Islet precursor cell (in vitro differentiated cells): ENCODE data around the gene HIGD2A.

ENCODE experiments used
- DNase-seq: peaks from one replicate; pipeline ENCODE4 v3.0.0-alpha.2; 2018

Gene HIGD2A

DNA sequence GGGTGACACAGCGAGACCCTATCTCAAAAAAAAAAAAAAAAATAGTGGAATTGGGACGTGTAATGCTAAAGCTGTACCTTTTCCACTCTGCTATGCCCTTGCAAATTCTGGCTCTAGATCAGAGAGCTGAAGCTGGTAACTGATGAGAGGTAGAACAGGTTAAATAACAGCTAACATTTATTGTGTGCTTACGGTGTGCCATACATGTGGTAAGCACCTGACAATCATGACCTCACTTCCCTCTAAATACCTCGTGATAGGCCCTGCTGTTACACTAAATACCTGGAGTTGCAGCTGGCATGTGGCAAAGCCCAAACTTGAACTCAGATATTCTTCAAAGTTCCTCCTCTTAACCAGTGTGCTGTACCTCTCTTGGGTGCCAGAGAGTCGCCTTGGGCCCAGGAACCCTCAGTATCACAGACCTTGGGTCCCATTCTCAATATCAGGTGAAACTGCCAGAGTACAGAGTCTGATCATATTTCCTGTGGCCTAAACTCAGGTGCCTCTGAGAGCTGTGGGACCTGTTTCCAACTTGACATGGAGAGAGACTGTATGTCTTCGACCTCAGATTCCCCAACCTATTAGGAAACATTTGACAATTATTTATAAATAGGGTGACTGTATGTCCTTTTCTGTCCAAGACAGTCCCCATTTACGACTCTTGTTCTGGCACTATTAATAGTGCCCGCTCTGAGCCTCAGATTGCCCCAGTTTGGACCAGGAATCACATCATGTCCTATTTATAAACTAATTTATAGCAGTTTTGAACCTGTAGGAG lies 18.4 kb upstream of the HIGD2A start:
- DNase-seq, result no peak

DNA sequence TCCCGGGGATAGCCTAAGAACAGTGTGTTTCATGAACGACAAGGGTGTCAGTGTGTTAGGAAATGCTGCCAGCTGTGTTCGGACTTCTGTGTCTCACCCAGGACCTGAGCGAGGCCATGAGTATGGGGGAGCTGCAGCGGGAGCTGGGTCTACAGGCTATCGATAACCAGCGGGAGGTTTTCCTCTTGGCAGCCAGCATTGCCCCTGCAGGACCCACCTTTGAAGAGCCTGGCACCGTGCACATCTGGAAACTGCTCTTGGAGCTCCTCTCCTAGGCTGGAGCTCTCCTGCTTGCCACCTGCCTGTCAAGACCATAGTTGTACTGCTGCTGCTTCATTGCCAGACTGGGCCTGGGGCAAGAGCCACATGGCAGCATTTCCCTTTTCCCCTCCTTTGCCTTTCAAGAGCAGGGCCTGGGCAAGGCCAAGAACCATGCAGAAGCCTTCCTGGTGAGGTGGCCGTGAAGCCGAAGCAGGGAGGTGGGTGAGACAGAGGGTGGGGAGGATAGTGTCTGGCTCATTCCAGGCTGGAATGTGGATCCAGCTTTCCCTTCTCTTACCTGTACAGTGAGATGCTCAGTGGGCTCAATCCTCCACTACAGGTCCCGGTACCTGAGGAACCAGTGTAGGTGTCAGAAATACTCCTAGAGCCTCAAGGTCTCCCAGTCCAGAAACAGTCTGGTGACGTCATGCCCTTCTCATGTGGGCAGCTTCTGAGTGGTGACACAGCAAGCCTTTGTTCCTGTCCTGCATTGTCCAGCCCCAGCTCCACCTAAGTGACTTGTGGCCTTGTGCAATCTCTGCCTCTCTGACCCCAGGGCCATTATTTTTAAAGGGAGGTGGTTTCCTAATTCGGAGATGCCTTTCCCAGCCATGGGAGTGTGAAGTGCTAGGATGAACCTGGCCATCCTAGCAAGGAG lies 16.7 kb upstream of the HIGD2A start:
- peak; percentile 85 for DNase-seq

DNA sequence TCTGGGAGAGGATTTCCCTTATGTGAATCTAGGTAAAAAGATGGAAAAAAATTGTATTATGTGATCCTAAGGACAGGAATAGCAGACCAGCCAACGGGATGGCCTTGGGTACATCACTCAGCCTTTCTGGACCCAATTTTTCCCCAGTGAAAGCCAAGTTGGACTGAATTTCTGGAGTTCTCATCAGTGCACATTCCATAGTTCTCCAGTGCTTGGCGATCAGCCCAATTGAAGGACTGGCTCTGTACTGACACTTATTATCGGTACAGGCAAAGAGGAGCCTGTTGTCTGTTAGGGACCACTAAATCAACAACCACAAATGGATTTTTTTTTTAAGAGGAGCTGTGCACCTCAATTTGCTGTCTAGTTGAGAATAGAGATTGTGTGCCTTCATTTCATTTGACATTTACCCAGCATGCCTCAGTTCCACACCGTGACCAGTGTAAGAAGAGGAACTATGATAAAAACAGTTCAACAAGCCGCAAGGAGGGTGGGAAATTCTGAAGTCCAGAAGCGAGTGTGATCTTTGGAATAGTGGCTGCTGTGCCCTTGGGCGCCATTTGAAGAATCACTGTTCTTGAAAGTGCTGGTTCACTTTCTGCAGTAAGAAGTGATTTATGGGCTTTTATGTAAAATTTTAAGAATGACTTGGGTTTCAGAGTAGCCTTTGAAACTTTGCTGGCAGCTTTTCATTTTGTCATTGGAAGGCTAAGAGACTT lies 15.3 kb upstream of the HIGD2A start:
- no peak for DNase-seq

DNA sequence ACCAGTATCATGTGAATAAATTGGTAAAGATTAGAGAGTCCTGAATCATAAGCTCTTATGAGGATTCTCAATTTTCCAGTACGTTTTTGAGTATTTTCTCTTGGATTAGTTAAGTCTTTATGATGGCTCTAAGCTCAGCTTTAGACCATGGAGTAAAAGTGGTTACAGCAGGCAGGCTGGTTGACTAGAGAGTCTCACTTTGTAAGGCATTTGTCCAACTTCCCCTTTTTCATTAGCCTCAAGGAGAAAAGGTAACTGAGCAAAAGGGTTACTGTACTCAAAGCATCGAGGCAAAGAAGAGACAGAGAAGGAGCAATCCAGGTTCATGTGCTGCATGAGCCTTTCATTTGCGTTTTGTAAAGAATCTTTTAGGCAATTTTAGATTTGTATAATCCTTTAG lies 8.7 kb upstream of the HIGD2A start:
- DNase-seq, result no peak

DNA sequence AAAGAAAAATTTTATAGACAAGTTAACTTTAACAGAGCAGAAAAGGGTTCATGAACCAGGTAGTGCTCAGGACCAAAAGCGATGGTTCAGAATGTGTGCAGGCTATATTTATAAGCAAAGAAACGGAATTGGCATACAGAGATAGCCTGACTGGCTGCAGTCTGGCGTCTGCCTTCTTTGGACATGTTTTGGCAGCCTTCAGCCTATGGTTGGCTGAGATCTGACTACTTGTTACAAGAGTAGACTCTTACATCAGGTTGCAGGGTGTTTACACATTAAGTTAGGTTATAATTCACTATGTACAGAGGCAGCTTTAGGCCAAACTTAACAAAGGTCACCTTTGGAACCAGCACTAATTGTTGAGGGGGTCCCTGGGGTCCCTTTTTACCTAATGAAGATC lies 7.1 kb upstream of the HIGD2A start:
- no peak for DNase-seq

DNA sequence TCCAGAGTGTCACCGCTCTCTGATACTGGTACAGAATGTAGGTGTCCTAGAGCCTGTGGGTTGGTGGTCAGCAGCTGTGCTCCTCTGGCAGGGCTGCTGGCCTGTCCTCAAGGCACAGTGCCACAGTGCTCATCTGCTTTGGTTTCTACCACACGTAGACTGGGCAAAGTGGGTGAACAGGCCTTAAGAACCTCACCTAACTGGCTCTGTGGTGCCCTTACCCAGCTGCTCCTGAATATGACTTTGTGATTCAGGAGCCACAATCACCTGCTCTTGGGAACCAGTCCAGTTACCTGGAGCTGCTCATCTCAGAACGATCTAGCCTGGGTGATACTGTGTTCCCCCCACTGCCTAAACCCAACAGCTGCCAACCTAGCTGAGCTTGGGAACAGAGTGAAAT lies 6.6 kb upstream of the HIGD2A start:
- no peak for DNase-seq

DNA sequence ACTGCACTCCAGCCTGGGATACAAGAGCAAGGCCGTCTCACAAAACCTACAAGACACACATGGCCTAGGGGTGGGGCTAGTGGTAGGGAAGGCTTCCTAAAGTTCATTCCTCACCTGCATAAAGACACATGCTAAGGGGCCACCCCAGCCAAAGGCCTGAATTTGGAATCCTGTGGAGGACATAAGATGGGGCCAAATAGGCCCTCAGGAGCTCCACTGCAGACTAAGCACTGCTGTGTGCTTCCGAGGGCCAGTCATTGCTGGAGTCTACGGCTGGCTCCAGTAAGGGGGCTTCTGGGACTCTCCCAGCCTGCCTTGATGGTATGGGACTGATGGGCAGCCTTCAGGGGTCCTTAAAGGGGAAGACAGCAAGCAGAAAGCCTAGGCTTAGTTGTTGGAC lies 5.8 kb upstream of the HIGD2A start:
- DNase-seq, result no peak

DNA sequence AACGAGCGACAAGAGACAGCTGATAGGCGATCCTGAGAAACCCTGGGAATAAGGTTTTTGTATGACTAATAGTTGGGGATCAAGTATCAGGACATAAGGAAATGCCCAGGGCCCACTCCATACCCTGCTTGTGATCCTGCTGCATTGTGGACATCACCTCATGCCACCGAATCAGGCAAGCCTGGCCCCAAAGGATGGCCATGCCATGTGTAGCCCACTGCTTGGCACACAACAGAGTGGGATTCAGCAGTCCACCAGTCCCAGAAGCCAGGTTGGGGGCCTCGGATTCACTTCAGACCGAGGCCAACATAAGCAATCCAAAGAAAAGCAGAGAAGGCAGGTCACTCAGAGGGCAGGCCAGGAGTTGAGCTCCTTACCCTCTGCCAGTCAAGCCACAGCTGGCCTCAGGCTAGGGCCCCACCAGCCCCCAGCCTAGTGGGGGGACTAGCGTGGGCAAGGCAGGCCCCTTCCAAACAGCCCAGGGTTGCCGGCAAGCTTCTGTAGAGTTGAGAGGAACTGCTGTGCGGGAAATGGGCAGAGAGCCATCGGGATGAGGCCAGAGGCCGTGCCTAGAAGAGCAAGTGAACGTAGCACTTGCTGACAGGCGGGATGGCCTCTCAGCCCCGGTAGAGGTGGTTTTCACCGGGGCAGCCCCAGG lies 5.2 kb upstream of the HIGD2A start:
- no peak for DNase-seq

DNA sequence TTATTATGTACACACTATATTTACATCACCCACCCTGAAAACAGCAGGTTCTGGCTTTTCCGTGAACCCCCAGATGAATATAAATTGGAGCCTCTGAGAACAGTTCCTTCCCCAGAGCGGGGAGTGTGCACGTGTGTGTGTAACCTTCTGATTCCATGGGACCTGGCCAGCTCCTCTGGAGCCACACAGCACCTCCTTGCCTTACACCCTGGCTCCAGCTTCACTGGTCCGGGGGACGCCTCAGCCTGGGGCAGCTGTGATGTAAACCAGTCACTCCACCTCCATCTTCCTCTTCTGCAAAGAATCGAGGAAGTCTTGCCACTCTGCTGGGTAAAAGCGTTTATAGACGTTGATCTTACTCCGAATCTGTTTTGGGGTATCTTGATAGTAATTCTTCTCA lies 4.6 kb upstream of the HIGD2A start:
- no peak for DNase-seq

DNA sequence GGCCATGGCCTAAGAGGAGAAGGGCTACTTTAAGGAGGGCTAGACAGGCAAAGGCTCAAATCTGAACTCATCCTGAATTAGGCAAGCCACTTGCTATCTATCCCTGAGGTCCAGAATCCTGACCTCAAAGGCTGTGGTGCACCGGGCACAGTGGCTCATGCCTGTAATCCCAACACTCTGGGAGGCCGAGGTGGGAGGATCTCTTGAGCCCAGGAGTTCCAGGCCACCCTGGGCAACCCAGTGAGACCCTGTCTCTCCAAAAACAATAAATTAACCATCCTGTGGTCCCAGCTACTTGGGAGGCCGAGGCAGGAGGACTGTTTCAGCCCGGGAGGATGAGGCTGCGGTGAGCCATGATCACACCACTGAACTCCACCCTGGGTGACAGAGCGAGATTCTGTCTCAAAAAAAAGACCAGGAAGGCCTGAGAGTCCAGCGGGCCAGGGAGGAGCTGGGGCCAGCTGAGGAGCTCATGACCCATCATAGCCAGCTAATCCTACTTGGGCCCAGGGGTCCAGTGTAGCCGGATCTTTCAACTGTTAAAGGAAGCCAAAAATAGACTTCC lies 4.1 kb upstream of the HIGD2A start:
- no peak for DNase-seq

DNA sequence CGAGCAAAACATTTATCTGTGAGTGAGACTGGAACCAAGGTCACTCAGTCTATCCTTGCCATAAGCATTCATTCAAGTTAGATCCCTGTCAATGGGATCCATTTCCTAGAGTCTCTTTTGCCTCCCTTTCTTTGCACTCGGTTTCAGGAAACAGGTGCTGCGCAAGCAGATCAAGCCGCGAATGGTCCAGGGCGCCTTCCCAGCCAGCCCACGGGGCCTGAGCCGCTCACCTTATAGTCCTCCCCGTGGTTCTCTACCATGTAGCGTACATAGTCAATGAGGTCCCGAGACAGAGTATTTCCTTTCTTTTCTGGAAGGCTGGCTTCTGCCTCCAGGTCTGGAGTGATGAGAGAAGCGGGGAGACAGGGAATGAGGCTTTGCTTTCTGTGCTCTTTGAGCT lies 3.6 kb upstream of the HIGD2A start:
- no peak for DNase-seq

DNA sequence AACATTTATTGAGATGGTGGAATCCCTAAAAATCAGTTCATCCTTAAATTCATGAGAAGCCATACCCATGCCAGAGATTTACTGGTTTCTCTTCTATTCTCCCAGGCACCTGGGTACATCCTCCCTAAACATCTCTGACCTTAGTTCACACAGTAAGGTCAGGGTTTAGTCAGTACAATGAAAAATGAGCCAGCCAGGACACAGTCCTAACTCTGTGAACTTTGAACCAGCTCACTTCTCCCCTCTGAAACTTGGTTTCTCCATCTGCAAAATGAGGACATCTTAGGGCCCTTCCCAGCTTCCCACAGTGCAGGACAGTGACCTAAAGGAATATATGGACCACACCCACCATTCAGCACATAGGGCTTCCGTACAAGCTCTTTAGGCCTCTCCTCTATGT lies 2.1 kb upstream of the HIGD2A start:
- DNase-seq, result no peak

DNA sequence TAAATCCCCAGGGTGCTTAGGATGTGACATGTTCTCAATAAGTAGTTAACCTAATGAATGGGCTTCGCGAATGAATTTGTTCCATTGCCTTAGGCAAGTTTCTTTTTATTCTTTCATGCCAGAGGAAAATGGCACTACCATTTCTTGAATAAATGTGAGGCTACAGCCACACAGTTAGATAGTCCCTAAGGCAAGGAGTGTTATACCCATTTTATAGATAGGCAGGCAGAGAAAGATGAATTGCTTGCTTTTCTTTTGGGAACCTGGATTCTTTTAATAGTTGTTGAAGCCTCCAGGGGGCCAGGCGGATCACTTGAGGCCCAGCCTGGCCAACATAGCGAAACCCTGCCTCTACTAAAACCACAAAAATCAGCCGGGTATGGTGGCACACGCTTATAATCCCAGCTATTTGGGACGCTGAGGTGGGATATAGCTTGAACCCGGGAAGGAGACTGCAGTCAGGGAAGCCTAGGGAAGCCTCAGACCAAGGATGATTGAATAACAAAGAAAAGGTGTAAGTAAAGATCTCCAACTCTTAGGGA lies 1.1 kb upstream of the HIGD2A start:
- DNase-seq, result no peak

DNA sequence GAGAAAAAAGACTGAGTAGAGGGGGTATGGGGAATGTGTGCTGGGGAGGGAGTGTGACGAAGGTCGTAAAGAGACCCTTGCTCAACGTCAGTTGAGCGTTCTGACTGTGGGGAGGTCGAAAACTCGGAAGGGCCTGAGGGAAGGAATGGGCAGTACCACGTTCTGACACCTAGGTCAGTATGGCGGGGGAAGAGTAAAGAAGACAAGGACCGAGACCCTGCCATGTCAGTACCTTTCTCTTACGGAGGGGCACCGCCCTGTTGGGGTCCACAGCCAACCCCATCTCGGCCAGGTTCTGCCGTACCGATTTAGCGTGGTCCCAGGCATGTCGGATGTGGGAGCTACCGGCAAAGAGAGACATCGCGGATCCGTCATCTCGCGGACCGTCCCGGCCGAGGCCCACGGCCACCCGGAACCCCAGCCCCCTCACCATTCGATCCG lies 528 bp upstream of the HIGD2A start:
- DNase-seq, result no peak

DNA sequence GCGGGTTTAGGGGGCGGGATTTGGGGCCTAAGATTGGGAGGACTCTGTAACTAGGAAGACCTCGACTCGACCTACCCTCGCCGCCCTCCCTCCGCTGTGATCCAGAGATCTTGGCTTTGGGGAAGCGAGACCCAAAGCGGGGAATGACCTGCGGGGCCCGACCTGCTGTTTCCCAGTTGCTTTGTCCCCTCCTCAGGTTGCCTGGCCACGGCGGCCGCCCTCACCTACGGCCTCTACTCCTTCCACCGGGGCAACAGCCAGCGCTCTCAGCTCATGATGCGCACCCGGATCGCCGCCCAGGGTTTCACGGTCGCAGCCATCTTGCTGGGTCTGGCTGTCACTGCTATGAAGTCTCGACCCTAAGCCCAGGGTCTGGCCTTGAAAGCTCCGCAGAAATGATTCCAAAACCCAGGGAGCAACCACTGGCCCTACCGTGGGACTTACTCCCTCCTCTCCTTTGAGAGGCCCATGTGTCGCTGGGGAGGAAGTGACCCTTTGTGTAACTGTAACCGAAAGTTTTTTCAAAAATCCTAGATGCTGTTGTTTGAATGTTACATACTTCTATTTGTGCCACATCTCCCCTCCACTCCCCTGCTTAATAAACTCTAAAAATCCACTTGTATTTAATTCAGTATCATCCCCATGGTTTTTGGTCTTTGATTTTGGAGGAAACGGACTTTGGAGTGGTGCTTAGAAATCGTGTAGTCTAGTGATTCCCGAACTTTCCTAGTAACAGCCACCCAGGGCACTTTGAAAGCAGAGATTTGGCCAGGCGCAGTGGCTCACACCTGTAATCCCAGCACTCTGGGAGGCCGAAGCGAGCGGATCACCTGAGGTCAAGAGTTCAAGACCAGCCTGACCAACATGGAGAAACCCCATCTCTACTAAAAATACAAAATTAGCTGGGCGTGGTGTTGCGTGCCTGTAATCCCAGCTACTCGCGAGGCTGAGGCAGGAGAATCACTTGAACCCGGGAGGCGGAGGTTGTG lies 878 bp downstream of the HIGD2A start:
- DNase-seq, result no peak

DNA sequence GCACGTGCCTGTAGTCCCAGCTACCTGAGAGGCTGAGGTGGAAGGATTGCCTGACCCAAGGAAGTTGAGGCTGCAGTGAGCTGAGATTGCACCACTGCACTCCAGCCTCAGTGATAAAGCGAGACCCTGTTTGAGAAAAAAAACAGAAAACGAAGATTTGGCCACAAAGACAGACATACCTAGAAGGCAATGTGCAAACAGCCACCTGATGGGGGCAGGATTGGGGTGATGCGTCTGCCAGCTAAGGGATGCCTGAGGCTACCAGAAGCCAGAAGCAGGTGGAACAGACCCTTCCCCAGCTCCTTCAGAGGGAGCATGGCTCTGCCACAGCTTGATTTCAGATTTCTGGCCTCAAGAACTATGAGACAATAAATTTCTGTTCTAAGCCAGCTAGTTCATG lies 2.9 kb downstream of the HIGD2A start:
- DNase-seq, result no peak

DNA sequence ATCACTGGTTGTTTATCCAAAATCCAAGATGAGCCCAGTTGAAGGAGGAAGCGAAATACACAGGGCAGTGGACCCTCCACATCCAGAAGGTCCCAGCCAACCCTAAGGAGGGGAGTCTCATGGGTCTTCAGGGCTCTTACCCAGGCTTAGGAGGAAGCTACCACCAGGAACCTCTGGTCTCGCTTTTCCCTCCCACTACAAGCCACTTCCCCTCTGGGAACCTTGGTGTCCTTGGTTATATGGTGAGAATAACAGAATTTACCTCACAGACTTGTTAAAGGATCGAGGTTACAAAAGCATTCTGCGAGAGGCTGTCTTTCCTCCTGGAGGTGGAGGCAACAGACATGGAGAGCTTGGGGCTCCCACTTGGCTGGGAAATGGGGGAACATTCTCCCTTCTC lies 3.4 kb downstream of the HIGD2A start:
- no peak for DNase-seq

DNA sequence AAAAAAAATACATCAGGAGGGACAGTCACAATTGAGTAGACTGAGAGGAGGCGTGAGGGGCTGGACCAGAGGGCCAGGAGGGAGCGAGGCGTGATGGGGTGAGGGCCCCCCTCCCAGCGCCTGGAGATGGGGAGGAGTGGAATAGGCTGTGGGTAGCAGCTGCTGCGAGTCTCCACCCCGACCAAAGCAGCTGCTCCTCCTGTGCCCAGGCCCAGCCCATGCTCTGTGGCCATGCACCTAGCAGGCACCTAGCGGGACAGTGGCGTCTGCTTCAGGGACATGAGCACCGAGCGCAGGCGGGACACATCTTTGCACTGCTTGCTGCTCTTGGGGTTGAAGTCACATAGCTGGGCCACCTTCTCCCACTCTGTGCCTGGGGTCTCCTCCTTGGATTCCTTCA lies 4.0 kb downstream of the HIGD2A start:
- no peak for DNase-seq

DNA sequence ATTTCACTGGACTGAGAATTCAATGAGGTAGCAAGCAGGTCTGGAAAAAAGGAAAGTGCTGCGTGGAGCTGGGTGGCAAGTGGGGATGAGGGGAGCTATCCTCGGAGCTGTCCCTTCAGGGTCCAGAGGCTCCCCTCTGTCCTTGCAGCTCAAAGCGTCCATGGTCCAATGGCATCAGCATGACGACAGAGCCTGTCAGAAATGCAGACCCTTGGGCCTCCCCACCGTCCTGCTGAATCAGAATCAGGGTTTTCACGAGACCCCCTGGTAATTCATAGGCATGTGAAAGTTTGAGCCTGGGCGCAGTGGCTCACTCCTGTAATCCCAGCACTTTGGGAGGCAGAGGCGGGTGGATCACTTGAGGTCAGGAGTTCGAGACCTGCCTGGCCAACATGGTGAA lies 5.5 kb downstream of the HIGD2A start:
- DNase-seq, result no peak

DNA sequence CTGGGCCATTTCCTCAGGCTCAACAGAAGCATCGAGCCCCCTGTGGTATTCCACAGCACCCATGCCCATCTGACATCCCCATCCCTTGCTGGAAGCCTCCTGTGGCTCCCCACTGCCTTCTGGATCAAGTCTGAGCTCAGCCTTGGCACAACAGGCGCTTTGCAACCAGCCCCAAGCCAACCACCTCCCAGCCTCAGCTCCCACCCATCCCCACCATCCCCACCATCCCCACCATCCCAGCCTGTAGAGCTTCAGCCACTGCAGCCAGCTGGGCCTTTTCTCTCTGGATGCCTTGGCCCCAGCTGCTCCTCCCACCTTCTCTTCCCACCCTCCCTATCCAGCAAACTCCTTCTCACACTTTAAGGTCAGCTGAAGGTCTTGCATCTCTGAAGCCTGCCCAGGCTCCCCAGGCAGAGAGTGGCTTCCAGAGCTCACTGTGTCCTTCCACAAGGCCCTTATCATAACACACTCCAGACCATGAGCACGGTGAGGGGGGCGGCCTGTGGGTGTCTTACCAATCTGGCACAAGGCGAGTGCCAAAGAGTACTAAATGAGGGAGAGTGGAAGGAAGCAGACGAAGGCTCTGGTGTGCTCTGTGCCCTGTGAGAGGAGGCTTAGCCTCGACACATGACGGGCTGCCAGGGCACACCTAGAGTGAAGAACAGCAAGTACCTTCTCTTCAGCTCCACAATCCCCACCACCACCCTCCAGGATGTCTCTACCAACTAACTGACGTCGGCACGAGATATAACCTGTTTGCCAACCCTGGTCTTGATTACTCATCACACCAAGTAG lies 6.5 kb downstream of the HIGD2A start:
- no peak for DNase-seq
